GM10248 (cell line): ENCODE data around the gene CHD5.

Experiments
- CTCF ChIA-PET: fragments of 300-600 bp; sonication (Branson Sonifier 250); formaldehyde crosslinking; extraction: SDS; loops from one replicate; lab custom pipeline; 2021; ENCODE audit warnings: antibody characterized with exemption; lab: Yijun Ruan, JAX
- POLR2A ChIA-PET: fragments of 350-650 bp; sonication (Branson Sonifier 250); formaldehyde crosslinking; extraction: SDS; loops from one replicate; lab custom pipeline; 2020; ENCODE audit warnings: antibody characterized with exemption; lab: Yijun Ruan, JAX
- DNase-seq: peaks from one replicate; pipeline ENCODE4 v3.0.0; 2012; ENCODE audit errors: extremely low spot score
- CTCF ChIP-seq: IDR thresholded peaks from 2 replicates; pipeline ENCODE4 v1.5.1; 2012; ENCODE audit warnings: mild to moderate bottlenecking, low read depth; ENCODE audit errors: extremely low read depth, missing control alignments, control extremely low read depth

Gene CHD5

GRCh38 chr1:6117064-6117463 lies 63.1 kb downstream of the CHD5 start:
- no peak for DNase-seq
- TF ChIP-seq CTCF, result no peak
- POLR2A ChIA-PET, result no interaction called here
- CTCF ChIA-PET, result no interaction called here

DNA sequence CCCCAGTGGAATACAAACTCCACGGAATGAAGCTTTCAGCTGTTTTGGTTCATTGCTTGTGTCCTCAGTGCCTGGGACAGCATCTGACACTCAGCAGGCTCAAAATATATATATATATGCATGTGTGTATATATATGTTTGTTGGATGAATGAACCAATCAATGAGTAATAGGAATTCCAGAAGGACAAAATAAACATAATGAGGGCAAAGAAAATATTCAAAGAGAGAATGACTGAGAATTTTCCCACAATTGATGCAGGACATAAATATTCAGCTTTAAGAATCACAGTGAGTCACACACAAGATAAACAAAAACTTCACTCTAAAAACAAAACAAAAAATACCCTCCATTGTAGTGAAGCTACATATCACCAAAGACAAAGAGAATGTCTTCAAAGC lies 64.0 kb downstream of the CHD5 start:
- POLR2A ChIA-PET, result no interaction called here
- no peak for DNase-seq
- CTCF ChIA-PET, result no interaction called here
- TF ChIP-seq CTCF, result no peak

DNA sequence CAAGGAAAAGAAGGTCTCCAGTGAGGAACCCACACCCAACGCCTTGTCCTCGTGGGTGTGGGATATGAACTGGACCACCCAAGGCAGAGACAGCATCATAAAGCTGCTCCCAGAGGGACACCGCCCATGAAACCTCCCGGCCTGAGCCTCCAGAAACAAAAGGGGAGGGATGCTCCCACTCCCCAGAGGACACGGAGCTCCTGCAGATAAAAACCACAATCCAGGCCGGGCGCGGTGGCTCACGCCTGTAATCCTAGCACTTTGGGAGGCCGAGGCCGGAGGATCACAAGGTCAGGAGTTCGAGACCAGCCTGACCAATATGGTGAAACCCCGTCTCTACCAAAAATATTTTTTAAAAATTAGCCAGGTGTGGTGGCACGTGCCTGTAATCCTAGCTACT lies 66.4 kb downstream of the CHD5 start:
- no peak for DNase-seq
- POLR2A ChIA-PET, result no interaction called here
- no peak for TF ChIP-seq CTCF
- CTCF ChIA-PET, result interaction anchor here (1.4 kb wide), 1 partner anchor 133 kb away, joined by 3 read pairs; no protein-coding TSS in a partner anchor

GRCh38 chr1:6113116-6113515 lies 67.0 kb downstream of the CHD5 start:
- ChIA-PET POLR2A (no interaction called here), CTCF (interaction anchor here (1.4 kb wide), 1 partner anchor 134 kb away, joined by 3 read pairs; no protein-coding TSS in a partner anchor)
- no peak for TF ChIP-seq CTCF
- DNase-seq, result no peak

GRCh38 chr1:6112690-6113005 lies 67.5 kb downstream of the CHD5 start:
- DNase-seq, result no peak
- no peak for TF ChIP-seq CTCF
- CTCF ChIA-PET, result interaction anchor here (0.8 kb wide), 1 partner anchor 132 kb away, joined by 3 read pairs; no protein-coding TSS in a partner anchor
- POLR2A ChIA-PET, result no interaction called here

GRCh38 chr1:6111991-6112689 lies 68.0 kb downstream of the CHD5 start:
- CTCF ChIA-PET, result interaction anchor here (0.8 kb wide), 1 partner anchor 133 kb away, joined by 3 read pairs; no protein-coding TSS in a partner anchor
- DNase-seq, result no peak
- POLR2A ChIA-PET, result no interaction called here
- TF ChIP-seq CTCF, result no peak

DNA sequence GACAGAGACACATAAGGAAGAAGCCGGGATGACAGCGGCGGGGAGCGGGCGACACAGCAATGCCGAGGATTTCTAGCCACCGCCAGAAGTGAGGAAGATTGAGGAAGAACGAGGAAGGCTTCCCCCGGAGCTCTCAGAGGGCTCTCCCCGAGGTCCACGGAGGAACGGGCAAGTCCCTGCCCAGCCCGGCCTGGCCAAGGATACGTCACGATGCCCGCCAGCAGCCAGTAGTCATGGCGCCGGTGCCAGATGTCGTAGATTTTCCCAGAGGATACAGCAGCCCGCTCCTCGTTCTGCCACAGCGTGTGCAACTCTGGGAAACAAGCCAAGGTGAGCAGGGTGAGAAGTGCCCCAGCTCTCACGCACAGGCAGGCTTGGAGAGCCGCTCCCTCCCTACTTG lies 68.5 kb downstream of the CHD5 start:
- ChIA-PET POLR2A (interaction anchor here (0.6 kb wide), 1 partner anchor 14 kb away, joined by 8 read pairs; no protein-coding TSS in a partner anchor), CTCF (interaction anchor here (0.8 kb wide), 1 partner anchor 133 kb away, joined by 3 read pairs; no protein-coding TSS in a partner anchor)
- DNase-seq, result no peak

More for the DNA sequence above, 68.5 kb downstream of the CHD5 start:
- no peak for TF ChIP-seq CTCF
